ENCODE results near the gene PRPF4. TPM values are rescaled to one million over a fixed set of nuclear protein-coding genes. Genes with fewer than 3 reads are reported as not detected.

The PRPF4 gene
- total and polyA plus RNA-seq, 9 of the 15 experiments (the other 6 are each of a cell fraction or from before 2014, with no cell fraction given) = 25.8 to 66.0 (median 39.8) TPM

DNA sequence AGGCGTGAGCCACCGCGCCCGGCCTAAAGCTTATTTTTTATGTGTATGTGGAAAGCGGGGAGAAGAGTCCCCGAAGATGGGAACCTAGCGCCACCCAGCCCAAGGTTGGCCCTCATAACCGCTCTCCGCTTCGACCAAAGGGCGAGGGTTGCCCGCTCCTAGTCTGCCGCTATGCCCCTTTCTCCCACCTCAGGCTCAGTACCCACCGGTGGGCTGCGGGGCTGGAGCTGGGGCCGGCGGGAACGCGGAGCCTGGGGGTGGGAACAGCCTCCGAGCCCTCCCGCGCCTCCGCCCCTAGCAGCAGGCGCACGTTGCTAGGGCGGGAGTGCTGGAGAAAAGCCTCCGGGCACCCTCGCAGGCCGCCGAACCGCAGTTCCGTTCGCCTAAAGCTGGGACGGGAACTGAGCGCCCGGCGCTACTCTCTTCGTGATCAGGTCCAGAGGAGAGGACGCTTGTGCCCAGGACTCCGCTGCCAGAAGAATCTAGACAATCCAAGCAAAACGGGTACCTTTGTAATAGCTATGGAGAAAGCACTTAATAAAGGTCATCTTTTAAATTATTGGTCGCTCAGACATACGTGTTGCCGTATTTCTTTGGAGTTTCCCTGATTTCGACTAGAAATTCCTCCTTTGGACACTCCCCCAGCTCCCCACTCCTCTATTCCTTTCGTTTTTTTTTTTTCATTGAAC lies 64.7 kb downstream of the PRPF4 start, which contains the start of gene WDR31 (continued):
- TF ChIP-seq EP400 (IDR thresholded peaks at IDR 0.05) = peak; percentile 77
- peak; percentile 90 to 95 for TF ChIP-seq SIN3A (IDR thresholded peaks at IDR 0.05; ENCODE audit: borderline replicate concordance in 2 of 2, control insufficient read depth in 1 of 2, low read depth in 2 of 2, low read length in 2 of 2)
- 0 out of 2 replicates have a peak, but pooled peaks have one; percentile 65 for TF ChIP-seq NBN (IDR thresholded peaks at IDR 0.05; ENCODE audit: low read depth)
- TF ChIP-seq STAT5A (IDR thresholded peaks at IDR 0.05; ENCODE audit: borderline replicate concordance, low read length) = peak; percentile 13; the same call in 1 of the 2 replicates
- peak; percentile 79 for TF ChIP-seq CBX1 (IDR thresholded peaks at IDR 0.05; ENCODE audit: low read depth)
- peak; percentile 68 for TF ChIP-seq NFIC (IDR thresholded peaks at IDR 0.05)
- TF ChIP-seq, protein P1, sequence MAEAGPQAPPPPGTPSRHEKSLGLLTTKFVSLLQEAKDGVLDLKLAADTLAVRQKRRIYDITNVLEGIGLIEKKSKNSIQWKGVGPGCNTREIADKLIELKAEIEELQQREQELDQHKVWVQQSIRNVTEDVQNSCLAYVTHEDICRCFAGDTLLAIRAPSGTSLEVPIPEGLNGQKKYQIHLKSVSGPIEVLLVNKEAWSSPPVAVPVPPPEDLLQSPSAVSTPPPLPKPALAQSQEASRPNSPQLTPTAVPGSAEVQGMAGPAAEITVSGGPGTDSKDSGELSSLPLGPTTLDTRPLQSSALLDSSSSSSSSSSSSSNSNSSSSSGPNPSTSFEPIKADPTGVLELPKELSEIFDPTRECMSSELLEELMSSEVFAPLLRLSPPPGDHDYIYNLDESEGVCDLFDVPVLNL (CRISPR knock-in tag; IDR thresholded peaks at IDR 0.05; ENCODE audit: low read depth) = 0 out of 2 replicates have a peak, but pooled peaks have one; percentile 41
- TF ChIP-seq, protein P2, sequence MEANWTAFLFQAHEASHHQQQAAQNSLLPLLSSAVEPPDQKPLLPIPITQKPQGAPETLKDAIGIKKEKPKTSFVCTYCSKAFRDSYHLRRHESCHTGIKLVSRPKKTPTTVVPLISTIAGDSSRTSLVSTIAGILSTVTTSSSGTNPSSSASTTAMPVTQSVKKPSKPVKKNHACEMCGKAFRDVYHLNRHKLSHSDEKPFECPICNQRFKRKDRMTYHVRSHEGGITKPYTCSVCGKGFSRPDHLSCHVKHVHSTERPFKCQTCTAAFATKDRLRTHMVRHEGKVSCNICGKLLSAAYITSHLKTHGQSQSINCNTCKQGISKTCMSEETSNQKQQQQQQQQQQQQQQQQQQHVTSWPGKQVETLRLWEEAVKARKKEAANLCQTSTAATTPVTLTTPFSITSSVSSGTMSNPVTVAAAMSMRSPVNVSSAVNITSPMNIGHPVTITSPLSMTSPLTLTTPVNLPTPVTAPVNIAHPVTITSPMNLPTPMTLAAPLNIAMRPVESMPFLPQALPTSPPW (CRISPR knock-in tag; IDR thresholded peaks at IDR 0.05) = peak; percentile 78
- TF ChIP-seq, protein P3, sequence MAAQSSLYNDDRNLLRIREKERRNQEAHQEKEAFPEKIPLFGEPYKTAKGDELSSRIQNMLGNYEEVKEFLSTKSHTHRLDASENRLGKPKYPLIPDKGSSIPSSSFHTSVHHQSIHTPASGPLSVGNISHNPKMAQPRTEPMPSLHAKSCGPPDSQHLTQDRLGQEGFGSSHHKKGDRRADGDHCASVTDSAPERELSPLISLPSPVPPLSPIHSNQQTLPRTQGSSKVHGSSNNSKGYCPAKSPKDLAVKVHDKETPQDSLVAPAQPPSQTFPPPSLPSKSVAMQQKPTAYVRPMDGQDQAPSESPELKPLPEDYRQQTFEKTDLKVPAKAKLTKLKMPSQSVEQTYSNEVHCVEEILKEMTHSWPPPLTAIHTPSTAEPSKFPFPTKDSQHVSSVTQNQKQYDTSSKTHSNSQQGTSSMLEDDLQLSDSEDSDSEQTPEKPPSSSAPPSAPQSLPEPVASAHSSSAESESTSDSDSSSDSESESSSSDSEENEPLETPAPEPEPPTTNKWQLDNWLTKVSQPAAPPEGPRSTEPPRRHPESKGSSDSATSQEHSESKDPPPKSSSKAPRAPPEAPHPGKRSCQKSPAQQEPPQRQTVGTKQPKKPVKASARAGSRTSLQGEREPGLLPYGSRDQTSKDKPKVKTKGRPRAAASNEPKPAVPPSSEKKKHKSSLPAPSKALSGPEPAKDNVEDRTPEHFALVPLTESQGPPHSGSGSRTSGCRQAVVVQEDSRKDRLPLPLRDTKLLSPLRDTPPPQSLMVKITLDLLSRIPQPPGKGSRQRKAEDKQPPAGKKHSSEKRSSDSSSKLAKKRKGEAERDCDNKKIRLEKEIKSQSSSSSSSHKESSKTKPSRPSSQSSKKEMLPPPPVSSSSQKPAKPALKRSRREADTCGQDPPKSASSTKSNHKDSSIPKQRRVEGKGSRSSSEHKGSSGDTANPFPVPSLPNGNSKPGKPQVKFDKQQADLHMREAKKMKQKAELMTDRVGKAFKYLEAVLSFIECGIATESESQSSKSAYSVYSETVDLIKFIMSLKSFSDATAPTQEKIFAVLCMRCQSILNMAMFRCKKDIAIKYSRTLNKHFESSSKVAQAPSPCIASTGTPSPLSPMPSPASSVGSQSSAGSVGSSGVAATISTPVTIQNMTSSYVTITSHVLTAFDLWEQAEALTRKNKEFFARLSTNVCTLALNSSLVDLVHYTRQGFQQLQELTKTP (IDR thresholded peaks at IDR 0.05; ENCODE audit: low read depth in 1 of 2, partially characterized antibody in 2 of 2) = no peak
- TF ChIP-seq, protein P4, sequence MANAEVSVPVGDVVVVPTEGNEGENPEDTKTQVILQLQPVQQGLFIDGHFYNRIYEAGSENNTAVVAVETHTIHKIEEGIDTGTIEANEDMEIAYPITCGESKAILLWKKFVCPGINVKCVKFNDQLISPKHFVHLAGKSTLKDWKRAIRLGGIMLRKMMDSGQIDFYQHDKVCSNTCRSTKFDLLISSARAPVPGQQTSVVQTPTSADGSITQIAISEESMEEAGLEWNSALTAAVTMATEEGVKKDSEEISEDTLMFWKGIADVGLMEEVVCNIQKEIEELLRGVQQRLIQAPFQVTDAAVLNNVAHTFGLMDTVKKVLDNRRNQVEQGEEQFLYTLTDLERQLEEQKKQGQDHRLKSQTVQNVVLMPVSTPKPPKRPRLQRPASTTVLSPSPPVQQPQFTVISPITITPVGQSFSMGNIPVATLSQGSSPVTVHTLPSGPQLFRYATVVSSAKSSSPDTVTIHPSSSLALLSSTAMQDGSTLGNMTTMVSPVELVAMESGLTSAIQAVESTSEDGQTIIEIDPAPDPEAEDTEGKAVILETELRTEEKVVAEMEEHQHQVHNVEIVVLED (CRISPR knock-in tag; IDR thresholded peaks at IDR 0.05) = 0 out of 2 replicates have a peak, but pooled peaks have one; percentile 46
- TF ChIP-seq BRD9 (IDR thresholded peaks at IDR 0.05; ENCODE audit: low read depth, partially characterized antibody) = no peak
- no peak for TF ChIP-seq ZNF274 (IDR thresholded peaks at IDR 0.05; ENCODE audit: borderline replicate concordance, low read depth, low read length)
- peak in 1 of 2 experiments; percentile 62; a peak in 1 of 4 replicates for TF ChIP-seq KDM4B (IDR thresholded peaks at IDR 0.05; ENCODE audit: borderline replicate concordance in 2 of 2, low read depth in 1 of 2)
- TF ChIP-seq SMARCA4 (IDR thresholded peaks at IDR 0.05) = peak; percentile 49; the same call in 1 of the 2 replicates
- TF ChIP-seq, protein P5, sequence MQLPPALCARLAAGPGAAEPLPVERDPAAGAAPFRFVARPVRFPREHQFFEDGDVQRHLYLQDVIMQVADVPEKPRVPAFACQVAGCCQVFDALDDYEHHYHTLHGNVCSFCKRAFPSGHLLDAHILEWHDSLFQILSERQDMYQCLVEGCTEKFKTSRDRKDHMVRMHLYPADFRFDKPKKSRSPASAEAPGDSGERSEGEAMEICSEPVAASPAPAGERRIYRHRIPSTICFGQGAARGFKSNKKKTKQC (CRISPR knock-in tag; IDR thresholded peaks at IDR 0.05) = no peak
- peak; percentile 82 for TF ChIP-seq MBD2 (IDR thresholded peaks at IDR 0.05; ENCODE audit: borderline replicate concordance, low read depth)
- peak; percentile 79 for TF ChIP-seq CREM (IDR thresholded peaks at IDR 0.05; ENCODE audit: low read depth)
- TF ChIP-seq DPF2 (IDR thresholded peaks at IDR 0.05) = 0 out of 2 replicates have a peak, but pooled peaks have one; percentile 15

Measured in K562 (cell line).